WTC11 (cell line): Measurements from ENCODE around the gene LYRM1. TPM values are rescaled to one million over a fixed set of nuclear protein-coding genes. Genes with fewer than 3 reads are reported as not detected.

Experiments
- ATAC-seq: fragments of 200-7000 bp; cut with Tn5 transposase; 2 replicates; pipeline ENCODE4 v1.10.0; 2021; ENCODE audit warnings: mild to moderate bottlenecking, moderate library complexity
- CTCF ChIA-PET: fragments of 300-600 bp; sonication (Branson Sonifier 250); formaldehyde crosslinking; loops from one replicate; lab custom pipeline; 2021; ENCODE audit warnings: antibody characterized with exemption; lab: Charles Lee
- POLR2A ChIA-PET: fragments of 350-600 bp; sonication (Branson Sonifier 250); formaldehyde crosslinking; loops from one replicate; lab custom pipeline; 2021; ENCODE audit warnings: antibody characterized with exemption; lab: Charles Lee
- DNase-seq: peaks from one replicate; pipeline ENCODE4 v3.0.0; 2021; ENCODE audit warnings: low spot score
- H3K27ac Mint-ChIP-seq: 2 replicates; pipeline ENCODE4 v1.8.0; 2021; ENCODE audit warnings: mixed read lengths
- H3K27me3 Mint-ChIP-seq: 2 replicates; pipeline ENCODE4 v1.8.0; 2021; ENCODE audit warnings: low read depth, mild to moderate bottlenecking, moderate library complexity, mixed read lengths
- H3K36me3 Mint-ChIP-seq: 2 replicates; pipeline ENCODE4 v1.8.0; 2021; ENCODE audit warnings: mixed read lengths
- H3K4me1 Mint-ChIP-seq: 2 replicates; pipeline ENCODE4 v1.8.0; 2022; ENCODE audit warnings: mixed read lengths
- H3K4me3 Mint-ChIP-seq: 2 replicates; pipeline ENCODE4 v1.8.0; 2021; ENCODE audit warnings: mild to moderate bottlenecking, moderate library complexity, mixed read lengths
- H3K9me3 Mint-ChIP-seq: 2 replicates; pipeline ENCODE4 v1.8.0; 2021; ENCODE audit warnings: mixed read lengths
- CREB1 ChIP-seq: sonication (generic); formaldehyde crosslinking; IDR thresholded peaks from 2 replicates; pipeline ENCODE4 v1.8.0; 2023; ENCODE audit warnings: mild to moderate bottlenecking, missing genetic modification reagents
- CREM ChIP-seq: sonication (generic); formaldehyde crosslinking; IDR thresholded peaks from 2 replicates; pipeline ENCODE4 v1.8.1; 2022; ENCODE audit warnings: mild to moderate bottlenecking, missing genetic modification reagents, moderate library complexity
- ELF4 ChIP-seq: sonication (generic); formaldehyde crosslinking; IDR thresholded peaks from 2 replicates; pipeline ENCODE4 v1.8.1; 2022; ENCODE audit warnings: low read depth, mild to moderate bottlenecking, moderate library complexity, missing genetic modification reagents
- GABPB1 ChIP-seq: sonication (generic); formaldehyde crosslinking; IDR thresholded peaks from 2 replicates; pipeline ENCODE4 v1.8.1; 2023; ENCODE audit warnings: mild to moderate bottlenecking, missing genetic modification reagents
- NR1H2 ChIP-seq: sonication (generic); formaldehyde crosslinking; IDR thresholded peaks from 2 replicates; pipeline ENCODE4 v1.9.0; 2021; ENCODE audit warnings: mild to moderate bottlenecking, moderate library complexity, missing genetic modification reagents
- OVOL2 ChIP-seq: fragments of 250-450 bp; sonication (Bioruptor Pico); IDR thresholded peaks from 2 replicates; pipeline ENCODE4 v1.9.0; 2021; ENCODE audit warnings: mild to moderate bottlenecking, borderline replicate concordance
- RORB ChIP-seq: fragments of 250-450 bp; sonication (Bioruptor Pico); IDR thresholded peaks from 2 replicates; pipeline ENCODE4 v1.9.0; 2021; ENCODE audit warnings: mild to moderate bottlenecking
- SOX15 ChIP-seq: fragments of 250-450 bp; sonication (Bioruptor Pico); IDR thresholded peaks from 2 replicates; pipeline ENCODE4 v1.9.0; 2021; ENCODE audit warnings: mild to moderate bottlenecking
- SP1 ChIP-seq: sonication (generic); formaldehyde crosslinking; conservative IDR thresholded peaks from 2 replicates; pipeline ENCODE4 v1.8.1; 2022; ENCODE audit warnings: missing genetic modification reagents
- ZBTB43 ChIP-seq: sonication (generic); formaldehyde crosslinking; IDR thresholded peaks from 2 replicates; pipeline ENCODE4 v1.8.1; 2023; ENCODE audit warnings: mild to moderate bottlenecking, missing genetic modification reagents
- ZNF121 ChIP-seq: sonication (generic); formaldehyde crosslinking; IDR thresholded peaks from 2 replicates; pipeline ENCODE4 v1.8.0; 2023; ENCODE audit warnings: missing genetic modification reagents
- ZNF317 ChIP-seq: sonication (generic); formaldehyde crosslinking; IDR thresholded peaks from 2 replicates; pipeline ENCODE4 v1.8.1; 2023; ENCODE audit warnings: low read depth, mild to moderate bottlenecking, moderate library complexity, missing genetic modification reagents, borderline replicate concordance
- total RNA-seq: library from RNA; stranded (reverse); gene quantifications from 3 replicates; pipeline ENCODE4 v1.2.3, GENCODE V29; 2021
- TF ChIP-seq, protein P1 (sequence below): fragments of 250-450 bp; sonication (Bioruptor Pico); IDR thresholded peaks from 2 replicates; pipeline ENCODE4 v1.9.0; 2021; ENCODE audit warnings: mild to moderate bottlenecking
- TF ChIP-seq, protein P2 (sequence below): sonication (generic); formaldehyde crosslinking; IDR thresholded peaks from 2 replicates; pipeline ENCODE4 v1.8.1; 2022; ENCODE audit warnings: mild to moderate bottlenecking, missing genetic modification reagents, moderate library complexity, borderline replicate concordance
- TF ChIP-seq, protein P3 (sequence below): sonication (generic); formaldehyde crosslinking; IDR thresholded peaks from 2 replicates; pipeline ENCODE4 v1.8.1; 2023; ENCODE audit warnings: mild to moderate bottlenecking, missing genetic modification reagents
- TF ChIP-seq, protein P4 (sequence below): sonication (generic); formaldehyde crosslinking; IDR thresholded peaks from 2 replicates; pipeline ENCODE4 v1.8.1; 2022; ENCODE audit warnings: low read depth, missing genetic modification reagents, borderline replicate concordance
- TF ChIP-seq, protein P5 (sequence below): sonication (generic); formaldehyde crosslinking; IDR thresholded peaks from 2 replicates; pipeline ENCODE4 v1.8.1; 2022; ENCODE audit warnings: low read depth, mild to moderate bottlenecking, moderate library complexity, missing genetic modification reagents, borderline replicate concordance

LYRM1 gene
- total RNA-seq, 1 experiment from 2014 or later = 11.4 TPM

GRCh38 chr16:20865420-20866131 lies 35.0 kb upstream of the LYRM1 start (continued):
- TF ChIP-seq, protein P1, sequence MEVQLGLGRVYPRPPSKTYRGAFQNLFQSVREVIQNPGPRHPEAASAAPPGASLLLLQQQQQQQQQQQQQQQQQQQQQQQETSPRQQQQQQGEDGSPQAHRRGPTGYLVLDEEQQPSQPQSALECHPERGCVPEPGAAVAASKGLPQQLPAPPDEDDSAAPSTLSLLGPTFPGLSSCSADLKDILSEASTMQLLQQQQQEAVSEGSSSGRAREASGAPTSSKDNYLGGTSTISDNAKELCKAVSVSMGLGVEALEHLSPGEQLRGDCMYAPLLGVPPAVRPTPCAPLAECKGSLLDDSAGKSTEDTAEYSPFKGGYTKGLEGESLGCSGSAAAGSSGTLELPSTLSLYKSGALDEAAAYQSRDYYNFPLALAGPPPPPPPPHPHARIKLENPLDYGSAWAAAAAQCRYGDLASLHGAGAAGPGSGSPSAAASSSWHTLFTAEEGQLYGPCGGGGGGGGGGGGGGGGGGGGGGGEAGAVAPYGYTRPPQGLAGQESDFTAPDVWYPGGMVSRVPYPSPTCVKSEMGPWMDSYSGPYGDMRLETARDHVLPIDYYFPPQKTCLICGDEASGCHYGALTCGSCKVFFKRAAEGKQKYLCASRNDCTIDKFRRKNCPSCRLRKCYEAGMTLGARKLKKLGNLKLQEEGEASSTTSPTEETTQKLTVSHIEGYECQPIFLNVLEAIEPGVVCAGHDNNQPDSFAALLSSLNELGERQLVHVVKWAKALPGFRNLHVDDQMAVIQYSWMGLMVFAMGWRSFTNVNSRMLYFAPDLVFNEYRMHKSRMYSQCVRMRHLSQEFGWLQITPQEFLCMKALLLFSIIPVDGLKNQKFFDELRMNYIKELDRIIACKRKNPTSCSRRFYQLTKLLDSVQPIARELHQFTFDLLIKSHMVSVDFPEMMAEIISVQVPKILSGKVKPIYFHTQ = no peak
- TF ChIP-seq, protein P2, sequence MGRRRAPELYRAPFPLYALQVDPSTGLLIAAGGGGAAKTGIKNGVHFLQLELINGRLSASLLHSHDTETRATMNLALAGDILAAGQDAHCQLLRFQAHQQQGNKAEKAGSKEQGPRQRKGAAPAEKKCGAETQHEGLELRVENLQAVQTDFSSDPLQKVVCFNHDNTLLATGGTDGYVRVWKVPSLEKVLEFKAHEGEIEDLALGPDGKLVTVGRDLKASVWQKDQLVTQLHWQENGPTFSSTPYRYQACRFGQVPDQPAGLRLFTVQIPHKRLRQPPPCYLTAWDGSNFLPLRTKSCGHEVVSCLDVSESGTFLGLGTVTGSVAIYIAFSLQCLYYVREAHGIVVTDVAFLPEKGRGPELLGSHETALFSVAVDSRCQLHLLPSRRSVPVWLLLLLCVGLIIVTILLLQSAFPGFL (CRISPR knock-in tag) = no peak
- TF ChIP-seq, protein P3, sequence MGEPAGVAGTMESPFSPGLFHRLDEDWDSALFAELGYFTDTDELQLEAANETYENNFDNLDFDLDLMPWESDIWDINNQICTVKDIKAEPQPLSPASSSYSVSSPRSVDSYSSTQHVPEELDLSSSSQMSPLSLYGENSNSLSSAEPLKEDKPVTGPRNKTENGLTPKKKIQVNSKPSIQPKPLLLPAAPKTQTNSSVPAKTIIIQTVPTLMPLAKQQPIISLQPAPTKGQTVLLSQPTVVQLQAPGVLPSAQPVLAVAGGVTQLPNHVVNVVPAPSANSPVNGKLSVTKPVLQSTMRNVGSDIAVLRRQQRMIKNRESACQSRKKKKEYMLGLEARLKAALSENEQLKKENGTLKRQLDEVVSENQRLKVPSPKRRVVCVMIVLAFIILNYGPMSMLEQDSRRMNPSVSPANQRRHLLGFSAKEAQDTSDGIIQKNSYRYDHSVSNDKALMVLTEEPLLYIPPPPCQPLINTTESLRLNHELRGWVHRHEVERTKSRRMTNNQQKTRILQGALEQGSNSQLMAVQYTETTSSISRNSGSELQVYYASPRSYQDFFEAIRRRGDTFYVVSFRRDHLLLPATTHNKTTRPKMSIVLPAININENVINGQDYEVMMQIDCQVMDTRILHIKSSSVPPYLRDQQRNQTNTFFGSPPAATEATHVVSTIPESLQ (CRISPR knock-in tag) = no peak
- no peak for TF ChIP-seq NR1H2 (CRISPR knock-in tag)
- TF ChIP-seq, protein P4, sequence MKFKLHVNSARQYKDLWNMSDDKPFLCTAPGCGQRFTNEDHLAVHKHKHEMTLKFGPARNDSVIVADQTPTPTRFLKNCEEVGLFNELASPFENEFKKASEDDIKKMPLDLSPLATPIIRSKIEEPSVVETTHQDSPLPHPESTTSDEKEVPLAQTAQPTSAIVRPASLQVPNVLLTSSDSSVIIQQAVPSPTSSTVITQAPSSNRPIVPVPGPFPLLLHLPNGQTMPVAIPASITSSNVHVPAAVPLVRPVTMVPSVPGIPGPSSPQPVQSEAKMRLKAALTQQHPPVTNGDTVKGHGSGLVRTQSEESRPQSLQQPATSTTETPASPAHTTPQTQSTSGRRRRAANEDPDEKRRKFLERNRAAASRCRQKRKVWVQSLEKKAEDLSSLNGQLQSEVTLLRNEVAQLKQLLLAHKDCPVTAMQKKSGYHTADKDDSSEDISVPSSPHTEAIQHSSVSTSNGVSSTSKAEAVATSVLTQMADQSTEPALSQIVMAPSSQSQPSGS (CRISPR knock-in tag) = no peak
- TF ChIP-seq CREM (CRISPR knock-in tag) = no peak
- no peak for TF ChIP-seq SP1 (CRISPR knock-in tag)
- no peak for TF ChIP-seq CREB1 (CRISPR knock-in tag)
- TF ChIP-seq RORB = no peak
- TF ChIP-seq ZNF317 = no peak
- TF ChIP-seq, protein P5, sequence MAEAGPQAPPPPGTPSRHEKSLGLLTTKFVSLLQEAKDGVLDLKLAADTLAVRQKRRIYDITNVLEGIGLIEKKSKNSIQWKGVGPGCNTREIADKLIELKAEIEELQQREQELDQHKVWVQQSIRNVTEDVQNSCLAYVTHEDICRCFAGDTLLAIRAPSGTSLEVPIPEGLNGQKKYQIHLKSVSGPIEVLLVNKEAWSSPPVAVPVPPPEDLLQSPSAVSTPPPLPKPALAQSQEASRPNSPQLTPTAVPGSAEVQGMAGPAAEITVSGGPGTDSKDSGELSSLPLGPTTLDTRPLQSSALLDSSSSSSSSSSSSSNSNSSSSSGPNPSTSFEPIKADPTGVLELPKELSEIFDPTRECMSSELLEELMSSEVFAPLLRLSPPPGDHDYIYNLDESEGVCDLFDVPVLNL = no peak
- no peak for TF ChIP-seq SOX15 (CRISPR knock-in tag)
- no peak for TF ChIP-seq OVOL2
- TF ChIP-seq ELF4 (CRISPR knock-in tag) = no peak
- TF ChIP-seq, all 79 proteins: peak for 0

- H3K4me1 Mint-ChIP-seq = peaks cover 32% of the 10 kb centered on the region
- peak; percentile 55 for ATAC-seq
- peaks cover 5% of the 10 kb centered on the region for H3K9me3 Mint-ChIP-seq
- POLR2A ChIA-PET = no interaction called here
- H3K27me3 Mint-ChIP-seq = no peaks in the 10 kb centered on the region
- peak overlapping the region; percentile 78 for H3K27ac Mint-ChIP-seq
- TF ChIP-seq GABPB1 (CRISPR knock-in tag) (0 out of 2 replicates have a peak, but pooled peaks have one; percentile 27), ZNF121 (CRISPR knock-in tag) (no peak), ZBTB43 (CRISPR knock-in tag) (no peak)
- TF ChIP-seq, all 79 proteins: peak for 1
- no peak overlapping the region for H3K4me3 Mint-ChIP-seq
- H3K36me3 Mint-ChIP-seq = peaks cover 18% of the 10 kb centered on the region
- CTCF ChIA-PET = interaction anchor here (0.9 to 1.6 kb wide), 4 partner anchors 9 to 236 kb away, joined by 3 to 5 read pairs (median 4); no protein-coding TSS in a partner anchor
- no peak for DNase-seq
Observed at GRCh38 chr16:20866145-20866772, 34.3 kb upstream of the LYRM1 start.
